GM12878 (cell line): ENCODE data around the gene RINL. TPM values are rescaled to one million over a fixed set of nuclear protein-coding genes. Genes with fewer than 3 reads are reported as not detected.
A peak's percentile ranks its signal among the peaks of the same experiment; 100 is the strongest.

Experiments used
- BACH1 ChIP-seq: fragments of 450-650 bp; IDR thresholded peaks from 2 replicates; pipeline ENCODE4 v1.6.1; 2017; ENCODE audit warnings: mild to moderate bottlenecking, borderline replicate concordance
- BRCA1 ChIP-seq: IDR thresholded peaks from 2 replicates; pipeline ENCODE4 v1.6.1; 2011; ENCODE audit warnings: low read depth, low read length, improper control_type of control experiment
- CHD1 ChIP-seq: IDR thresholded peaks from 2 replicates; pipeline ENCODE4 v1.6.1; 2012; ENCODE audit warnings: low read depth, low read length, improper control_type of control experiment
- EED ChIP-seq: sonication (generic); IDR thresholded peaks from 2 replicates; pipeline ENCODE4 v1.6.1; 2016; ENCODE audit warnings: antibody characterized with exemption, low read depth
- ESRRA ChIP-seq: IDR thresholded peaks from 2 replicates; pipeline ENCODE4 v1.6.1; 2012; ENCODE audit warnings: mild to moderate bottlenecking, low read length, improper control_type of control experiment
- FOS ChIP-seq: IDR thresholded peaks from 3 replicates; pipeline ENCODE4 v1.6.1; 2011; ENCODE audit warnings: borderline replicate concordance; ENCODE audit not compliant: insufficient read length; ENCODE audit errors: extremely low read depth
- IRF4 ChIP-seq: IDR thresholded peaks from 2 replicates; pipeline ENCODE4 v1.6.1; 2011; ENCODE audit warnings: low read depth, low read length
- JUNB ChIP-seq: IDR thresholded peaks from 2 replicates; pipeline ENCODE4 v1.6.1; 2016; ENCODE audit warnings: antibody characterized with exemption, mild to moderate bottlenecking
- LARP7 ChIP-seq: fragments of 450-650 bp; IDR thresholded peaks from 2 replicates; pipeline ENCODE4 v1.6.1; 2017; ENCODE audit warnings: mild to moderate bottlenecking
- MYC ChIP-seq: IDR thresholded peaks from 2 replicates; pipeline ENCODE4 v1.6.1; 2011; ENCODE audit warnings: mild to moderate bottlenecking, low read length, moderate library complexity, inconsistent platforms; ENCODE audit not compliant: insufficient read depth, insufficient replicate concordance, insufficient read length, severe bottlenecking
- POLR2A ChIP-seq: IDR thresholded peaks from 2 replicates; pipeline ENCODE4 v1.6.1; 2011; ENCODE audit warnings: low read depth, mild to moderate bottlenecking, low read length
- POLR2AphosphoS5 ChIP-seq: IDR thresholded peaks from 2 replicates; pipeline ENCODE4 v1.6.1; 2011; ENCODE audit warnings: mild to moderate bottlenecking, low read length, inconsistent platforms
- RB1 ChIP-seq: fragments of 450-650 bp; formaldehyde crosslinking; IDR thresholded peaks from 2 replicates; pipeline ENCODE4 v1.6.1; 2017; ENCODE audit warnings: mild to moderate bottlenecking, borderline replicate concordance
- RBBP5 ChIP-seq: fragments of 200-600 bp; sonication (generic); conservative IDR thresholded peaks from 2 replicates; pipeline ENCODE4 v1.6.1; 2016
- SRF ChIP-seq, 2 experiments: IDR thresholded peaks; 2 replicates each; pipeline ENCODE4 v1.6.1; 2011; ENCODE audit warnings: low read depth in 2 of 2, low read length in 2 of 2, mild to moderate bottlenecking in 1 of 2, moderate library complexity in 1 of 2
- YBX1 ChIP-seq: fragments of 450-650 bp; IDR thresholded peaks from 2 replicates; pipeline ENCODE4 v1.6.1; 2016; ENCODE audit warnings: antibody characterized with exemption
- ZNF217 ChIP-seq: fragments of 450-650 bp; IDR thresholded peaks from 2 replicates; pipeline ENCODE4 v1.6.1; 2017; ENCODE audit warnings: antibody characterized with exemption, mild to moderate bottlenecking
- ZSCAN29 ChIP-seq: fragments of 450-650 bp; IDR thresholded peaks from 2 replicates; pipeline ENCODE4 v1.6.1; 2017; ENCODE audit warnings: mild to moderate bottlenecking, moderate library complexity
- polyA plus RNA-seq, 11 experiments: library from polyadenylated mRNA; depleted of rRNA in 4 of 11; unstranded in 6 of 11; stranded (reverse) in 5 of 11; fragments of >200 nt; fragmentation: Nextera tagmentation in 4 of 11; fragmentation: Illumina TruSeq in 1 of 11; extraction: Ambion mirVana in 4 of 11; extraction: Trizol in 1 of 11; gene quantifications; 1 replicate in 1 of 11; 2 replicates in 10 of 11; pipeline versions ENCODE4 v1.2.1 to v1.2.3, GENCODE V29; 2011 to 2016; ENCODE audit warnings: inconsistent platforms in 2 of 11, missing spikeins in 2 of 11, low read depth in 1 of 11
- total RNA-seq, 4 experiments: library from RNA; depleted of rRNA in 3 of 4; stranded (reverse); fragments of >200 nt in 3 of 4; fragmentation: Illumina TruSeq in 1 of 4; extraction: Trizol in 1 of 4; gene quantifications; 2 replicates each; pipeline versions ENCODE4 v1.2.1 to v1.2.3, GENCODE V29; 2013 to 2021
- TF ChIP-seq, protein P1 (sequence below): IDR thresholded peaks from 2 replicates; pipeline ENCODE4 v1.6.1; 2011; ENCODE audit warnings: borderline replicate concordance, low read depth, mild to moderate bottlenecking, moderate library complexity, mixed read lengths, low read length; ENCODE audit not compliant: insufficient read depth; ENCODE audit errors: extremely low read length
- TF ChIP-seq, protein P2 (sequence below): IDR thresholded peaks from 2 replicates; pipeline ENCODE4 v1.6.1; 2012; ENCODE audit warnings: low read depth, low read length, improper control_type of control experiment
- TF ChIP-seq, protein P3 (sequence below): IDR thresholded peaks from 2 replicates; pipeline ENCODE4 v1.6.1; 2012; ENCODE audit warnings: mild to moderate bottlenecking, low read depth, low read length
- TF ChIP-seq, protein P4 (sequence below): fragments of 450-650 bp; IDR thresholded peaks from 2 replicates; pipeline ENCODE4 v1.6.1; 2017; ENCODE audit warnings: antibody characterized with exemption, mild to moderate bottlenecking, moderate library complexity

The RINL gene
- total and polyA plus RNA-seq, 10 of the 15 experiments (the other 5 are each of a cell fraction or from before 2014, with no cell fraction given), result 14.5 to 64.2 (median 47.6) TPM

DNA sequence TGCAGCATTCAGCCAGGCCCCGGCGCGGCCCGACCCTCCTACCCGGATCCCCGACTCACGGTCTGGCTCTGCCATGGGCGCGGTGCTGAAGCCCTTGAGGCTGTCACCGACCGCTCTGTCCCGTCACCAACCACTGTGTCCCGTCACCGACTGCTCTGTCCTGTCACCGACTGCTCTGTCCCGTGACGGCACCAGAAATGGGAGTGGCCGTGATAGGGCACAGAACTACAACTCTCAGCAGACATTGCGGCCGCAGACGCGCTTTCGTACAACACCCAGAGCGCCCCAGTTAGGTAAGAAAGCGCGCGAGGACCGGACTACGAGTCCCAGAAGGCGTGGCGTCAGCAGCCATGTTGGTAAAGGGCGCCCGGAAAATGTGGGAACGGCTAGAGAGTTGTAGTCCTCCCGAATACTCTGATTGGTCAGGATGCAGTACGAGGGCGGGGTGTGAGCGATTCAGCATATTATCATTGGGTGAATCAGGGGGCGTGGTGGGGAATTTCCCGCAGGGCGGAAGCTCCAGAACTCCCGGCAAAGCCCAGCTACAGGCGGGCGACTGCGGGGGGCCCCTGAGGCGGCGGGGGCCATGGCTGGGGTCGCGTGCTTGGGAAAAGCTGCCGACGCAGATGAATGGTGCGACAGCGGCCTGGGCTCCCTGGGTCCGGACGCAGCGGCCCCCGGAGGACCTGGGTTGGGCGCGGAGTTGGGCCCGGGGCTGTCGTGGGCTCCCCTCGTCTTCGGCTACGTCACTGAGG is 21.5 kb upstream of the RINL start, which contains the start of the genes NFKBIB and SIRT2 (continued):
- peak in 1 of 2 experiments; percentile 68; a peak in 2 of 4 replicates for TF ChIP-seq SRF (IDR thresholded peaks at IDR 0.05; ENCODE audit: low read depth in 2 of 2, low read length in 2 of 2)
- TF ChIP-seq, protein P1, sequence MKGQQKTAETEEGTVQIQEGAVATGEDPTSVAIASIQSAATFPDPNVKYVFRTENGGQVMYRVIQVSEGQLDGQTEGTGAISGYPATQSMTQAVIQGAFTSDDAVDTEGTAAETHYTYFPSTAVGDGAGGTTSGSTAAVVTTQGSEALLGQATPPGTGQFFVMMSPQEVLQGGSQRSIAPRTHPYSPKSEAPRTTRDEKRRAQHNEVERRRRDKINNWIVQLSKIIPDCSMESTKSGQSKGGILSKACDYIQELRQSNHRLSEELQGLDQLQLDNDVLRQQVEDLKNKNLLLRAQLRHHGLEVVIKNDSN, result peak; percentile 12
- TF ChIP-seq CHD1, result no peak
- TF ChIP-seq FOS, result peak; percentile 75
- TF ChIP-seq, protein P2, sequence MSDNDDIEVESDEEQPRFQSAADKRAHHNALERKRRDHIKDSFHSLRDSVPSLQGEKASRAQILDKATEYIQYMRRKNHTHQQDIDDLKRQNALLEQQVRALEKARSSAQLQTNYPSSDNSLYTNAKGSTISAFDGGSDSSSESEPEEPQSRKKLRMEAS, result 0 out of 2 replicates have a peak, but pooled peaks have one; percentile 7
- TF ChIP-seq YBX1, result no peak
- TF ChIP-seq, protein P3, sequence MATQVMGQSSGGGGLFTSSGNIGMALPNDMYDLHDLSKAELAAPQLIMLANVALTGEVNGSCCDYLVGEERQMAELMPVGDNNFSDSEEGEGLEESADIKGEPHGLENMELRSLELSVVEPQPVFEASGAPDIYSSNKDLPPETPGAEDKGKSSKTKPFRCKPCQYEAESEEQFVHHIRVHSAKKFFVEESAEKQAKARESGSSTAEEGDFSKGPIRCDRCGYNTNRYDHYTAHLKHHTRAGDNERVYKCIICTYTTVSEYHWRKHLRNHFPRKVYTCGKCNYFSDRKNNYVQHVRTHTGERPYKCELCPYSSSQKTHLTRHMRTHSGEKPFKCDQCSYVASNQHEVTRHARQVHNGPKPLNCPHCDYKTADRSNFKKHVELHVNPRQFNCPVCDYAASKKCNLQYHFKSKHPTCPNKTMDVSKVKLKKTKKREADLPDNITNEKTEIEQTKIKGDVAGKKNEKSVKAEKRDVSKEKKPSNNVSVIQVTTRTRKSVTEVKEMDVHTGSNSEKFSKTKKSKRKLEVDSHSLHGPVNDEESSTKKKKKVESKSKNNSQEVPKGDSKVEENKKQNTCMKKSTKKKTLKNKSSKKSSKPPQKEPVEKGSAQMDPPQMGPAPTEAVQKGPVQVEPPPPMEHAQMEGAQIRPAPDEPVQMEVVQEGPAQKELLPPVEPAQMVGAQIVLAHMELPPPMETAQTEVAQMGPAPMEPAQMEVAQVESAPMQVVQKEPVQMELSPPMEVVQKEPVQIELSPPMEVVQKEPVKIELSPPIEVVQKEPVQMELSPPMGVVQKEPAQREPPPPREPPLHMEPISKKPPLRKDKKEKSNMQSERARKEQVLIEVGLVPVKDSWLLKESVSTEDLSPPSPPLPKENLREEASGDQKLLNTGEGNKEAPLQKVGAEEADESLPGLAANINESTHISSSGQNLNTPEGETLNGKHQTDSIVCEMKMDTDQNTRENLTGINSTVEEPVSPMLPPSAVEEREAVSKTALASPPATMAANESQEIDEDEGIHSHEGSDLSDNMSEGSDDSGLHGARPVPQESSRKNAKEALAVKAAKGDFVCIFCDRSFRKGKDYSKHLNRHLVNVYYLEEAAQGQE, result no peak
- TF ChIP-seq POLR2A, result peak; percentile 79
- peak; percentile 65 for TF ChIP-seq RB1
- TF ChIP-seq RBBP5, result no peak
- TF ChIP-seq ZSCAN29, result no peak
- TF ChIP-seq ESRRA, result peak; percentile 40; the same call in 1 of the 2 replicates
- TF ChIP-seq, protein P4, sequence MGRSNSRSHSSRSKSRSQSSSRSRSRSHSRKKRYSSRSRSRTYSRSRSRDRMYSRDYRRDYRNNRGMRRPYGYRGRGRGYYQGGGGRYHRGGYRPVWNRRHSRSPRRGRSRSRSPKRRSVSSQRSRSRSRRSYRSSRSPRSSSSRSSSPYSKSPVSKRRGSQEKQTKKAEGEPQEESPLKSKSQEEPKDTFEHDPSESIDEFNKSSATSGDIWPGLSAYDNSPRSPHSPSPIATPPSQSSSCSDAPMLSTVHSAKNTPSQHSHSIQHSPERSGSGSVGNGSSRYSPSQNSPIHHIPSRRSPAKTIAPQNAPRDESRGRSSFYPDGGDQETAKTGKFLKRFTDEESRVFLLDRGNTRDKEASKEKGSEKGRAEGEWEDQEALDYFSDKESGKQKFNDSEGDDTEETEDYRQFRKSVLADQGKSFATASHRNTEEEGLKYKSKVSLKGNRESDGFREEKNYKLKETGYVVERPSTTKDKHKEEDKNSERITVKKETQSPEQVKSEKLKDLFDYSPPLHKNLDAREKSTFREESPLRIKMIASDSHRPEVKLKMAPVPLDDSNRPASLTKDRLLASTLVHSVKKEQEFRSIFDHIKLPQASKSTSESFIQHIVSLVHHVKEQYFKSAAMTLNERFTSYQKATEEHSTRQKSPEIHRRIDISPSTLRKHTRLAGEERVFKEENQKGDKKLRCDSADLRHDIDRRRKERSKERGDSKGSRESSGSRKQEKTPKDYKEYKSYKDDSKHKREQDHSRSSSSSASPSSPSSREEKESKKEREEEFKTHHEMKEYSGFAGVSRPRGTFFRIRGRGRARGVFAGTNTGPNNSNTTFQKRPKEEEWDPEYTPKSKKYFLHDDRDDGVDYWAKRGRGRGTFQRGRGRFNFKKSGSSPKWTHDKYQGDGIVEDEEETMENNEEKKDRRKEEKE, result no peak
- TF ChIP-seq IRF4, result no peak
- TF ChIP-seq ZNF217, result no peak
- TF ChIP-seq MYC, result no peak
- 0 out of 2 replicates have a peak, but pooled peaks have one; percentile 63 for TF ChIP-seq BACH1
- no peak for TF ChIP-seq EED
- TF ChIP-seq JUNB, result no peak
- no peak for TF ChIP-seq BRCA1
- peak; percentile 77 for TF ChIP-seq POLR2AphosphoS5
- peak; percentile 79 for TF ChIP-seq LARP7
